OCI-LY7 (cell line): ENCODE results near the gene MED14.

Experiments used
- EZH2phosphoT487 ChIP-seq: fragments of 200-600 bp; sonication (generic); IDR thresholded peaks from 2 replicates; pipeline ENCODE4 v1.6.1; 2018; ENCODE audit warnings: low read depth, borderline replicate concordance, mild to moderate bottlenecking, mixed run types, antibody characterized with exemption, low read length, moderate library complexity, mixed read lengths
- TF ChIP-seq, protein P1 (sequence below): fragments of 200-600 bp; sonication (generic); conservative IDR thresholded peaks from 2 replicates; pipeline ENCODE4 v1.5.1; 2014; ENCODE audit warnings: mild to moderate bottlenecking, antibody characterized with exemption, low read length, moderate library complexity, mixed read lengths

DNA sequence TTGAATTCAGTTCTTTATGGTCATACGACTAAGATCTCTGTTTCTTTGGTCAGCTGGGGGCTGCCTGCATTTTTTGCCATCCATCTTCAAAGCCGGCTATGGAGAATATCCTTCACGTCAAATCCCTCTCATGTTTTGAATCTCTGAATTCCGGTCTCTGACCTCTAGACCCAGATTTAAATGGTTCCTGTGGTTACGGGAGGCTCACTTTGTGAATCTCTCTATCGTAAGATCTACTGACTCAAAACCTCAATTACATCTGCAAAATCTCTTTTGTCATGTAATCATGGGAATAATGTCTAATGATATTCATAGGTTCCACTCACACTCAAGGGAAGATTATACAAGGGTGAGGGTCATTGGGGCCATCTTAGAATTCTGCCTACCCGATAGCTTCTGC lies 117.8 kb downstream of the MED14 start:
- TF ChIP-seq, protein P1, sequence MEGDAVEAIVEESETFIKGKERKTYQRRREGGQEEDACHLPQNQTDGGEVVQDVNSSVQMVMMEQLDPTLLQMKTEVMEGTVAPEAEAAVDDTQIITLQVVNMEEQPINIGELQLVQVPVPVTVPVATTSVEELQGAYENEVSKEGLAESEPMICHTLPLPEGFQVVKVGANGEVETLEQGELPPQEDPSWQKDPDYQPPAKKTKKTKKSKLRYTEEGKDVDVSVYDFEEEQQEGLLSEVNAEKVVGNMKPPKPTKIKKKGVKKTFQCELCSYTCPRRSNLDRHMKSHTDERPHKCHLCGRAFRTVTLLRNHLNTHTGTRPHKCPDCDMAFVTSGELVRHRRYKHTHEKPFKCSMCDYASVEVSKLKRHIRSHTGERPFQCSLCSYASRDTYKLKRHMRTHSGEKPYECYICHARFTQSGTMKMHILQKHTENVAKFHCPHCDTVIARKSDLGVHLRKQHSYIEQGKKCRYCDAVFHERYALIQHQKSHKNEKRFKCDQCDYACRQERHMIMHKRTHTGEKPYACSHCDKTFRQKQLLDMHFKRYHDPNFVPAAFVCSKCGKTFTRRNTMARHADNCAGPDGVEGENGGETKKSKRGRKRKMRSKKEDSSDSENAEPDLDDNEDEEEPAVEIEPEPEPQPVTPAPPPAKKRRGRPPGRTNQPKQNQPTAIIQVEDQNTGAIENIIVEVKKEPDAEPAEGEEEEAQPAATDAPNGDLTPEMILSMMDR = no peak
- no peak for TF ChIP-seq EZH2phosphoT487
